HL-60/S4 treated with retinoic acid at 250 ng/mL for 4 days and 3 days (cell line): ENCODE results near the gene PLXNB3.
"Not testable (repeated sequence)": the region's sequence is repeated elsewhere in the genome, so short reads cannot be mapped to it uniquely, and the experiment has no call there.

Experiments
- in situ Hi-C: fragments of 300-500 bp; cut with MboI; formaldehyde crosslinking; loops from 2 replicates; pipeline ENCODE4 v1.7.0; 2022; ENCODE audit warnings: low sequenced_read_pairs

PLXNB3 gene

GRCh38 chrX:153813161-153813560 lies 49.1 kb downstream of the PLXNB3 start:
- in situ Hi-C loops = no loop called here

DNA sequence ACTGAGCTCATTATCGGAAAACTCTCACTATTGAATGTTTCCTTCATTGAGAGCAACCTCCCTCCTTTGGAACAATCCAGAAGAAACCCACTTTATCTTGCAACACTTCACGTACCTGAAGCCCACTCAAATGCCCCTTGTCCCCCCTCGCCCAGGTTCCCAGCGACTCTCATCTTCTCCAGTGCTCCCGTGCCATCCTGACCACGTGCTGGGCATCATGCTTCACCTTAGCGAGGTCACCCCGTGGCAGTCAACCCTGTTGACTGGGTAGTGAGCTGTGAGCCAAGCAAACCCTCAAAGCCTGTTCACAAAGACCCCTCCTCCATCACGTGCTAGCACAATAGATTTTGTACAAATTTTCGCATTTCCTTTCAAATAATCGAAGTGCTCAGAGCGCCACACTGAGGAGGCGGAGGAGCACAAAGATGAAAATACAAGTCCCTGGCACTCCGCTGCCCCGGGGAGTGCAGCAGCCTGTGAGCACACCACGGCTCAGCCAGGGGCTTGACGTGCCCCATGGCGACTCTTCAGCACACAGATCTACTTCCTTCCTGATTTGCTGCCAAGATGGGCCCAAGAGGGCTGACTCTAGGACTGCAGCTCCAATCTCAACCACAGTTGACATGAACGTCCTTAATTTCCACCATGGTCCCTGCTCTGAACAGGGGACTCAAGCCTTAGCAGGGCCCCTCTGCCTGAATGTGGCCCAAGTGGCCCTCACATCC lies 50.7 kb downstream of the PLXNB3 start:
- in situ Hi-C loops = no loop called here

GRCh38 chrX:153816831-153817690 lies 53.0 kb downstream of the PLXNB3 start:
- in situ Hi-C loops = no loop called here

DNA sequence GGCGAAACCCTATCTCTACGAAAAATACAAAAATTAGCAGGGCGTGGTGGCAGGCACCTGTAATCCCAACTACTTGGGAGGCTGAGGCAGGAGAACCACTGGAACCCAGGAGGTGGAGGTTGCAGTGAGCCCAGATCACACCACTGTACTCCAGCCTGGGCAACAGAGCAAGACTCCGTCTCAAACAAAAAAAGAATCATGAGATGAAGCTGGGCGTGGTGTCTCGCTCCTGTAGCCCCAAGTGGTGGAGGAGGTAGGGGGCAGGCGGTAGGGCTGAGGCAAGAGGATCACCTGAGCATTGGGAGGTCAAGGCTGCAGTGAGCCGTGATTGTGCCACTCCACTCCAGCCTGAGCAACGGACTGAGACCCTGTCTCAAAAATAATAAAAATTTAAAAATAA lies 54.0 kb downstream of the PLXNB3 start:
- in situ Hi-C loops = not testable (repeated sequence)

DNA sequence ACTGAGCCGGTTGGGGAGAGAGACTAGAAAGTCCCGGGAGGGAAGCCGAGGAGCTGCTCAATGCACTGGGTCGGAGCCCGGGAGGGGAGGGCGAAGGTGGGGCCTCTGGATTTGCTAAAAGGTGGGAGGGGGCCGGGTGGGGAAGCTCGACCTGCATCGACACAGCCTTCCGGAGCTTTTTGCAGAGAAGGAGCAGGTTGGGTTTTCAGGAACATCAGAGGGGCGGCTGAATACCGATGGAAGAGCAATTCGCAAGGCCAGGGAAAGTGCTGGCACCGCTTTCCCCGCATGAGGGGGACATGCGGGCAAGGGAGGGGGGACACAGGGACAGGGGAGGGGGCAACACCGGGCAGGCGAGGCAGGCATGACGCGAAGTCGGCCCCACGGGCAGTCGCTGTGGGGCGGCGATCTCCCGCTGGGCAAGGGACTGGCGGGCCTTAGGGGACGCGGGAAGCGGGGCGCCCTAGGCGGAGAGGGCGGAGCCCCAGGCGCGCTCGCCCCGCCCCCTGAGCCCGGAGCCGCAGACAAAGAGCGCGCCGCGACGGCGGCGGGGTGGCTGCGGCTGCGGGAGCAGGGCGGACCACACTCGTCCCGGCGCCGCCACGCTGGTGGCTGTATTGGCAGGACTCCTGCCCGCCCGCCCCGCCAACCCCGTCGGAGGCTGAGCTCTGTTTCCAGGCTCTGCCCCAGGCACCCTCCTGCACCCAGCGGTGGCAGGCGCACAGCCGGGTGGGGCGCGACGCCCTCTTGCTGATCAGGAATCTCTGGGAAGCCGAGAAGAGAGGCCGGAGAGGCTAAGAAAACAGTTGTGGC lies 54.7 kb downstream of the PLXNB3 start:
- in situ Hi-C loops = no loop called here

DNA sequence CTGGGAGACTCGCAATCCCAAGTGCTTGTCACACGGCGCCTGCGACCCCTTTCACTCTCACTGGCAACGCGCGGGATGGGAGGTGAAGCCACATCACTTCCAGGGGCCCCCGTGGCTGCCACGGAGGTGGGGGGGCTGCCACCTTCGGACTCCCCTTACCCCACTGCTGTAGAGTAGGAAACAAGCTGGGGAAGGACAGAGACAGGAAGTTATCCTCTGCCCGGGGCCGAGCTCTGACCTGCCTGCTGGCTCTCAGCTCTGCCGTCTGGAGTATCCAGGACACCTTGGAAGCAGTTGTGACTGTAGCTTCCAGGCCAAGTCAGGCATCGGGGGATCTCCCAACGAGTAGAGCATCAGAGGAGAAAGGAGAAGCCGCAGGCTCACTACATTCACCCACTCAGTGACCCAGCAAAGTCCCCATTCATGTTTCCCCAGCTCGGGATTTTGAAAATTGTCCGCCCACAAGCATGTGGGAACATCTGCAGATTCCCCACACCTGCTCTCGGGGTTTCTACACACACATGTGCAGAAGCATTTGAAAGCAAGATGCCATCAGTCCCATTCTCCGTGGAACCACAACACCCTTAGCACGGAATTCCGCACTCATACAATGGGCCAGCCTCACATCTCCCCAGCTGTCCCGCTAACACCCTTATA lies 55.5 kb downstream of the PLXNB3 start:
- in situ Hi-C loops = no loop called here

GRCh38 chrX:153820601-153821000 lies 56.6 kb downstream of the PLXNB3 start:
- in situ Hi-C loops = no loop called here

- in situ Hi-C loops = no loop called here
These were observed 57.0 kb downstream of the PLXNB3 start for GRCh38 chrX:153821066-153821465.

DNA sequence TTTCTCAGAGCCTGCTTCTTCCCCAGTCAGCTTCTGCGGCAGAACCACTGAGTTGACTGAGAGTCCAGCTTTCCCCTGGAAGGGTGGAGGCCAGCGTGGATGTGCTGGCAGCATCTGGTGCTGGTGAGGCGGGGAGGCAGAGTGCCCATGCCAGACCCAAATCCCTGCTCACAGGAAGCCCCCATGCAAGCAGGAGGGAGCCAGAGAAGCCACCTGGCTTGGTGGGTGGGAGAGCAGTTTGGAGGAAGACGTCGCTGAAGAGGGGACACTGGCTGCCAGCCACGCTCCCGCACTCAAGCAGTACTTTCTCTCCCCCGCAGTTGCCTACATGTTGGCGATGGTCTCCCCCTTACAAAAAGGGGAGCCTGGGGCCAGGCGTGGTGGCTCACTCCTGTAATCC lies 60.3 kb downstream of the PLXNB3 start:
- in situ Hi-C loops = no loop called here

GRCh38 chrX:153825042-153825441 lies 61.0 kb downstream of the PLXNB3 start:
- in situ Hi-C loops = no loop called here
